ENCODE data around the gene CD164.

DNA sequence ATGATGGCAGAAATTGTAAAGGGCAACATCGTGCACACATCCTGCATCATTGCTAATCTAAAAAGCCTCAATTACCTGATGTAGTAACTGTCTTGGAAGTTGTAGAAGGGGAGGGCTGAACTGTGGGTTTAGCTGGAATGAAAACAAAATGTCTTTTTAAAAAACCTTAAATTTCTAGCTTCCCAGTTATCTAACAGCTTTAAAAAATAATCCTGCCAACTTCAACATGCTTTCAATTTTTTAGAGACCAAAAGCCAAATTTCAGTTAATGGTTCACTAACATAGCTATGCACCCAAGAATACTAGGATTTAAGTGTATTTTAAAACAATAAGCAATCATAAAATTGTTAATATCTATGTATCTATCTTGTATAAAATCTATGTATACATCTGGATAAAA lies 11.9 kb downstream of the CD164 start:
- TF ChIP-seq CTCF (IDR thresholded peaks at IDR 0.05): no peak
- no peak for TF ChIP-seq POLR2A (IDR thresholded peaks at IDR 0.05)

Measured in thyroid gland (tissue), 4 donors.